CD4-positive, alpha-beta memory T cell (primary cell): ENCODE results near the gene SPRR3. TPM values are rescaled to one million over a fixed set of nuclear protein-coding genes. Genes with fewer than 3 reads are reported as not detected.

ENCODE experiments used
- CTCF ChIA-PET: fragments of 350-600 bp; sonication (Branson Sonifier 250); formaldehyde crosslinking; loops from one replicate; lab custom pipeline; 2021; ENCODE audit warnings: inconsistent platforms; ENCODE audit not compliant: partially characterized antibody; lab: Charles Lee
- POLR2A ChIA-PET: fragments of 350-600 bp; sonication (Branson Sonifier 250); formaldehyde crosslinking; loops from one replicate; lab custom pipeline; 2021; ENCODE audit not compliant: partially characterized antibody; lab: Charles Lee
- DNase-seq, 5 donors: peaks; one replicate each; pipeline versions ENCODE4 v3.0.0 to v3.0.0-alpha.2; 2020 to 2022; ENCODE audit warnings: mixed read lengths in 1 of 5
- H3K27ac ChIP-seq: one replicate; pipeline ENCODE4 v1.7.0; 2013; ENCODE audit warnings: low read depth, low read length
- H3K27me3 ChIP-seq: 2 replicates; pipeline ENCODE4 v1.7.0; 2013; ENCODE audit warnings: mild to moderate bottlenecking, low read length, moderate library complexity; ENCODE audit not compliant: insufficient read depth
- H3K36me3 ChIP-seq: 2 replicates; pipeline ENCODE4 v1.7.0; 2013; ENCODE audit warnings: mild to moderate bottlenecking, low read length, moderate library complexity; ENCODE audit not compliant: insufficient read depth
- H3K4me1 ChIP-seq: 2 replicates; pipeline ENCODE4 v1.7.0; 2013; ENCODE audit warnings: mild to moderate bottlenecking, low read length, moderate library complexity; ENCODE audit not compliant: insufficient read depth
- H3K4me3 ChIP-seq, 2 donors: one replicate each; pipeline ENCODE4 v1.7.0; 2013; ENCODE audit warnings: low read length in 2 of 2, mild to moderate bottlenecking in 1 of 2
- H3K9me3 ChIP-seq, 2 donors: one replicate each; pipeline ENCODE4 v1.7.0; 2013; ENCODE audit warnings: low read length in 2 of 2, control low read depth in 1 of 2; ENCODE audit not compliant: control insufficient read depth in 1 of 2
- H3K27ac Mint-ChIP-seq, 7 donors: one replicate each; pipeline ENCODE4 v1.8.0; 2020 to 2021; ENCODE audit warnings: mixed read lengths in 7 of 7, mild to moderate bottlenecking in 6 of 7, inconsistent platforms in 3 of 7, moderate library complexity in 3 of 7
- H3K27me3 Mint-ChIP-seq, 2 donors: one replicate each; pipeline ENCODE4 v1.8.0; 2020 to 2021; ENCODE audit warnings: mixed read lengths in 2 of 2
- H3K36me3 Mint-ChIP-seq, 2 donors: one replicate each; pipeline ENCODE4 v1.8.0; 2020 to 2021; ENCODE audit warnings: mixed read lengths in 2 of 2, inconsistent platforms in 1 of 2, mild to moderate bottlenecking in 1 of 2
- H3K4me1 Mint-ChIP-seq, 4 donors: one replicate each; pipeline ENCODE4 v1.8.0; 2020 to 2021; ENCODE audit warnings: mixed read lengths in 4 of 4, mild to moderate bottlenecking in 1 of 4
- H3K4me3 Mint-ChIP-seq, 8 donors: one replicate each; pipeline ENCODE4 v1.8.0; 2020 to 2021; ENCODE audit warnings: mixed read lengths in 8 of 8, mild to moderate bottlenecking in 7 of 8, moderate library complexity in 6 of 8, inconsistent platforms in 3 of 8
- H3K9me3 Mint-ChIP-seq, 8 donors: one replicate each; pipeline ENCODE4 v1.8.0; 2020 to 2021; ENCODE audit warnings: mixed read lengths in 8 of 8, mild to moderate bottlenecking in 5 of 8, inconsistent platforms in 3 of 8, moderate library complexity in 1 of 8
- intact Hi-C: fragments of 100-400 bp; cut with micrococcal nuclease; formaldehyde crosslinking; loops from one replicate; pipeline ENCODE4 v1.15.1; 2023
- polyA plus RNA-seq, 2 donors: library from polyadenylated mRNA; unstranded; fragments of 300-500 nt; fragmentation: Illumina TruSeq; gene quantifications; one replicate each; pipeline ENCODE4 v1.2.3, GENCODE V29; 2021
- total RNA-seq, 2 experiments: library from RNA; stranded (reverse); gene quantifications; one replicate each; pipeline ENCODE4 v1.2.3, GENCODE V29; 2021

SPRR3 gene
- total and polyA plus RNA-seq, 4 experiments from 2014 or later: not detected

DNA sequence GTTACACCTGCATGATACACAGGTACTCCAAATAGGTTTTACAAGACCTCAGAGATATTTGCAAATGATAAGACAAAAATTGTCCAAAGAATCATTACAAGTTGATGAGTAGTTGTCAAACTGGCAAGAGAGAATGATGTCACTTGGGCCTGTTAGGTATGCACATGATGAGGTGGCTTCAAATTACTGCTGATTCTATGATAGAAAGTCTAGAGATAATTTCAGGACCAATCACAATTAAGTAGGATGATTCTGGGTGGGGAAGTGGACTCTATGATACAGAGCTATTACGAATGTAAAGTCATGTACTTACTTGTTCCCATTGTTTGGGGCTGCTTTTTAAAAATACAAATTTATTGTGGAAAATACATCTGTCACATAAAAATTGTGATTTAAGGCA, 24.2 kb downstream of the SPRR3 start:
- POLR2A ChIA-PET: no interaction called here
- Mint-ChIP-seq H3K4me1 (no peaks in the 10 kb centered on the region), H3K4me3 (no peak overlapping the region), H3K36me3 (no peaks in the 10 kb centered on the region), H3K27me3 (peaks cover 3 to 15% of the 10 kb centered on the region in 2 donors), H3K9me3 (peaks cover 0 to 3% (median 0%) of the 10 kb centered on the region in 8 donors), H3K27ac (no peak overlapping the region)
- CTCF ChIA-PET: no interaction called here
- H3K27me3 ChIP-seq: no peaks in the 10 kb centered on the region
- H3K4me3 ChIP-seq: no peak overlapping the region
- no peaks in the 10 kb centered on the region for H3K4me1 ChIP-seq
- no peak overlapping the region for H3K27ac ChIP-seq
- H3K9me3 ChIP-seq: no peaks in the 10 kb centered on the region
- no peaks in the 10 kb centered on the region for H3K36me3 ChIP-seq
- intact Hi-C loops: no loop called here
- no peak for DNase-seq

DNA sequence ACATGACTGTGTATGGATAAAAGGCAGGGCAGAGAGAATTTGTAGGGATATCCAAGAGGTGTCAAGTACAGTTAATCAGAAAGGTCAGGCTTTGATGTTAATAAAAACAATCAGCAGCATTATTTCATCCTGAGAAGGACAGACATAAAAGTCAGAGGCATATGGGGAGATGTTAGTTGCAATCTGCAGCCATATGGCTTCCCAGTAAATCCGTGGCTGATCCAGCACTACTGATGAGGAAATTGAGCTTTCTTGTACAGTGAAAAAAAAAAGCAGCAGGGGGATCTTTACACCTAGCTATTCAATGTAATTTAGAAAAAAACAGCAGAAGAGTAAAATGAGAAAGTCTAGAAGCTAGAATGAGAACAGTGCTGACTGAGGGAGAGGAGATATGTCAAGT, 27.2 kb downstream of the SPRR3 start:
- ChIA-PET CTCF (no interaction called here), POLR2A (no interaction called here)
- Mint-ChIP-seq H3K4me1 (no peaks in the 10 kb centered on the region), H3K9me3 (peaks cover 0 to 3% (median 0%) of the 10 kb centered on the region in 8 donors), H3K36me3 (no peaks in the 10 kb centered on the region), H3K27me3 (peaks cover 3 to 8% of the 10 kb centered on the region in 2 donors), H3K4me3 (no peak overlapping the region), H3K27ac (no peak overlapping the region)
- Histone ChIP-seq H3K27ac (no peak overlapping the region), H3K4me3 (no peak overlapping the region), H3K36me3 (no peaks in the 10 kb centered on the region), H3K9me3 (no peaks in the 10 kb centered on the region), H3K4me1 (no peaks in the 10 kb centered on the region), H3K27me3 (no peaks in the 10 kb centered on the region)
- intact Hi-C loops: no loop called here
- no peak for DNase-seq

DNA sequence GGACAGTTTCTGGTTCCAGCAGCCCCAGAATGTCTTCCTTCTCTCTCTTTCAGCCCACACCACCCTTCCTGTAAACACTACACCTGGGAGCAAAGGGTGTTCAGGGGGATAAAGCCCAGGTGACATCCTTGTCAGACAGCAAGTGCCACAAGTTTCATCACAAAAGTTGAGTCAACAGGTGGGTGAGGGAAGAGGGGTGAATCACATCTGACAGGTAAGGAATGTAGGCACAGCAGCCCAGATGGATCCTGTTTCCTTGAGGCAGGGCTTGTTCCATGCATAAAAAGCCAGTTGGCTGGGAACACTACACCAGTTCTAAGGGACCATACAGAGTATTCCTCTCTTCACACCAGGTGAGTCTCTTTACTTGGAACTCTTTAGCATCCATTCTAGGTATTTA, 29.3 kb downstream of the SPRR3 start, which contains the start of gene SPRR1B:
Gene SPRR1B (plus strand): TSS at position 309 of the 400 bp plus-strand sequence. CDS start 1,143 bp downstream, outside the sequence.
- no peak within 1 kb of the TSS for H3K4me3 Mint-ChIP-seq
- H3K27me3 ChIP-seq: no peaks in the 10 kb centered on the region
- peaks cover 1 to 8% of the 10 kb centered on the region in 2 donors for H3K27me3 Mint-ChIP-seq
- H3K9me3 Mint-ChIP-seq: peaks cover 0 to 3% (median 0%) of the 10 kb centered on the region in 8 donors
- H3K27ac Mint-ChIP-seq: peak within 1 kb of the TSS in 1 of 7 donors; percentile 58
- ChIA-PET POLR2A (no interaction called here), CTCF (no interaction called here)
- H3K4me1 Mint-ChIP-seq: no peaks in the 10 kb centered on the region
- no peak within 1 kb of the TSS for H3K27ac ChIP-seq
- no peaks in the 10 kb centered on the region for H3K9me3 ChIP-seq
- intact Hi-C loops: no loop called here
- no peak for DNase-seq
- H3K36me3 Mint-ChIP-seq: no peaks in the 10 kb centered on the region
- H3K4me1 ChIP-seq: no peaks in the 10 kb centered on the region
- no peak within 1 kb of the TSS for H3K4me3 ChIP-seq
- H3K36me3 ChIP-seq: no peaks in the 10 kb centered on the region

DNA sequence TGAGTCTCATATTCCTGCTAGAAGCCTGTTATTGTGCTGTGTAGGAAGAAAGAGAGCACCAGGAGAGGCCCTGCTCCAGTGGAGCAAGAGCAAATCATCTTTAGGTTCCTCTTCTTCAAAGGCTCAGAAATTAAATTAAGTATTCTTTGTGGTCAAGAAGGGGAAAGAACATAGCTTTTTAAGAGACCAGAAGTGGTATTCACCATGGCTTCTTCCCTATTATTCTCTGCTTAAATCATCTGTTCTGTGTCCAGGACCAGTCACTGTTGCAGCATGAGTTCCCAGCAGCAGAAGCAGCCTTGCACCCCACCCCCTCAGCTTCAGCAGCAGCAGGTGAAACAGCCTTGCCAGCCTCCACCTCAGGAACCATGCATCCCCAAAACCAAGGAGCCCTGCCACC, 30.5 kb downstream of the SPRR3 start:
- H3K4me1 ChIP-seq: no peaks in the 10 kb centered on the region
- ChIA-PET CTCF (no interaction called here), POLR2A (no interaction called here)
- Mint-ChIP-seq H3K4me3 (no peak overlapping the region), H3K36me3 (no peaks in the 10 kb centered on the region), H3K9me3 (peaks cover 0 to 3% (median 0%) of the 10 kb centered on the region in 8 donors), H3K27ac (no peak overlapping the region), H3K27me3 (peaks cover 1 to 6% of the 10 kb centered on the region in 2 donors), H3K4me1 (no peaks in the 10 kb centered on the region)
- H3K36me3 ChIP-seq: no peaks in the 10 kb centered on the region
- no peaks in the 10 kb centered on the region for H3K27me3 ChIP-seq
- intact Hi-C loops: no loop called here
- H3K9me3 ChIP-seq: no peaks in the 10 kb centered on the region
- no peak for DNase-seq
- H3K4me3 ChIP-seq: no peak overlapping the region
- no peak overlapping the region for H3K27ac ChIP-seq

DNA sequence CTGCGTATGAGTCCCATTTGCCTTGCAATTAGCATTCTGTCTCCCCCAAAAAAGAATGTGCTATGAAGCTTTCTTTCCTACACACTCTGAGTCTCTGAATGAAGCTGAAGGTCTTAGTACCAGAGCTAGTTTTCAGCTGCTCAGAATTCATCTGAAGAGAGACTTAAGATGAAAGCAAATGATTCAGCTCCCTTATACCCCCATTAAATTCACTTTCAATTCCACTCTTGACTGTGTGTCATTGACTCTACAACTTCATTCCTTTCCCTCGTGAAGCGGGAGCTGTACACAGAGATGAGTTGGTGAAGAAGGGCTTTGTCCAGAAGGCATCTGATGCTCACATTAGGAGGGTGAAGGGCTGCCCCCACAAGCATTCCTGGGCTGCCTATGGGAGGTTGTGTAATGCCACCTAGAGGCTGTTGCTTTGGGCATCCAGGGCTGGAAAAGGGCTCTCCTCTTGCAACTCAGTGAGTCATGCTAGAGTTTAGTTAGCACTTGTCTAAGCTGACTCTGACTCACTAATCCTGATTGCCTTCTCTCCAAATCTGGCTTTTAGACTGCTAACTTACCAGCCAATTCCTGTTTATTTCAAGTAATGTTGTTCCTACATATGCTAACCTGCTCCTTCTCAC, 31.2 kb downstream of the SPRR3 start:
- Mint-ChIP-seq H3K27ac (no peak overlapping the region), H3K4me1 (no peaks in the 10 kb centered on the region), H3K9me3 (peaks cover 0 to 3% (median 0%) of the 10 kb centered on the region in 8 donors), H3K4me3 (no peak overlapping the region), H3K27me3 (peaks cover 1 to 6% of the 10 kb centered on the region in 2 donors), H3K36me3 (no peaks in the 10 kb centered on the region)
- ChIA-PET CTCF (no interaction called here), POLR2A (no interaction called here)
- H3K27ac ChIP-seq: no peak overlapping the region
- H3K4me1 ChIP-seq: no peaks in the 10 kb centered on the region
- intact Hi-C loops: no loop called here
- H3K4me3 ChIP-seq: no peak overlapping the region
- H3K27me3 ChIP-seq: no peaks in the 10 kb centered on the region
- no peaks in the 10 kb centered on the region for H3K36me3 ChIP-seq
- DNase-seq: no peak
- H3K9me3 ChIP-seq: no peaks in the 10 kb centered on the region

DNA sequence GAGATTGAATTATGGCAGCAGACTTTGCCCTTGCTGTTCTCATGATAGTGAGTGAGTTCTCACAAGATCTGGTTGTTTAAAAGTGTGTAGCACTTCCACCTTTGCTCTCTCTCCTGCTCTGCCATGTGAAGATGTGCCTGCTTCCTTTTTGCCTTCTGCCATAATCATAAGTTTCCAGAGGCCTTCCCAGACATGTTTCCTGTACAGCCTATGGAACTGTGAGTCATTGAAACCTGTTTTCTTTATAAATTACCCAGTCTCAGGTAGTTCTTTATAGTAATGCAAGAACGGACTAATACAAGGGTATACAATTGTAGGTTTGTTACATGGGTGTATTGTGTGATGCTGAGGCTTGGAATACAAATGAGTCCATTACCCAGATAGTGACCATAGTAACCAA, 33.7 kb downstream of the SPRR3 start:
- no peak overlapping the region for H3K4me3 Mint-ChIP-seq
- Histone ChIP-seq H3K9me3 (no peaks in the 10 kb centered on the region), H3K36me3 (no peaks in the 10 kb centered on the region), H3K4me3 (no peak overlapping the region), H3K27ac (no peak overlapping the region), H3K4me1 (no peaks in the 10 kb centered on the region), H3K27me3 (no peaks in the 10 kb centered on the region)
- ChIA-PET CTCF (no interaction called here), POLR2A (no interaction called here)
- no peaks in the 10 kb centered on the region for H3K4me1 Mint-ChIP-seq
- peaks cover 5 to 11% of the 10 kb centered on the region in 2 donors for H3K27me3 Mint-ChIP-seq
- no peak overlapping the region for H3K27ac Mint-ChIP-seq
- H3K36me3 Mint-ChIP-seq: no peaks in the 10 kb centered on the region
- H3K9me3 Mint-ChIP-seq: peaks cover 0 to 3% (median 0%) of the 10 kb centered on the region in 8 donors
- no peak for DNase-seq
- intact Hi-C loops: no loop called here

DNA sequence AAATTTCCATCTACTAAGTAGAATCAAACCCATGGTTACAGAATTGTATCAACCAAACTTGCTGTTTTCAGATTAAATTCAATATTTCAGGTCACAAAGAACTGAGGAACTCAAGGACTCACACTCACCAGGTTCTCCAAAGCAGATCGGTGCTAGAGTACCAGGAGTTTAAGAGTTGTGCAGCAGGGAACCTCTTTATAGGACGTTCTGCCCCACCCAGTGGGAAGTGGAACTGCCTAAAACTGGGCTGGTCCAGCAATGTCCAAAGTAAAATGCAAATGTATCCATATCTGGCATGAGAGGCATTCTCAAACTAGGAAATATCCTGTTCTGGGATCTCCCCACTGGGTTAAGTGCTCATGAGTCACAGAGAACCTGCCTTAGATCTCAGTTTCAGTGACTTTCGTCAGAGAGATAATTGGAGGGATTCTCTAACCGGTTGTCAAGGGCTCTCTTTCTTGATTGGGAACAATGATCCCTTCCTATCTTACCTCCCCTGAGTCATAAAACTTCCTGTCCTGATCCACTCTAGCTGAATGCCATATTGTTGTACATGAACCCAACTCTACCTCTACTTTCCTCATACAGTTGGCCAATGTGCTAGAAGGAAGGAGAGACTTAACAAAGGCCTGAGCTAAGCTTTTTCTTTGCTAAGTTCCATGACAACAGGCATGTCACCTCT, 39.5 kb downstream of the SPRR3 start, which contains the start of gene SPRR2D:
Gene SPRR2D (minus strand): TSS at position 171 of the 682 bp plus-strand sequence. CDS start 774 bp downstream, outside the sequence.
- ChIA-PET CTCF (no interaction called here), POLR2A (no interaction called here)
- no peak for DNase-seq
- no peaks in the 10 kb centered on the region for H3K9me3 ChIP-seq
- H3K36me3 ChIP-seq: no peaks in the 10 kb centered on the region
- H3K9me3 Mint-ChIP-seq: no peaks in the 10 kb centered on the region
- H3K4me1 ChIP-seq: no peaks in the 10 kb centered on the region
- no peaks in the 10 kb centered on the region for H3K27me3 ChIP-seq
- H3K27ac Mint-ChIP-seq: no peak within 1 kb of the TSS
- peaks cover 32 to 36% of the 10 kb centered on the region in 2 donors for H3K27me3 Mint-ChIP-seq
- H3K4me3 ChIP-seq: no peak within 1 kb of the TSS
- H3K36me3 Mint-ChIP-seq: no peaks in the 10 kb centered on the region
- no peaks in the 10 kb centered on the region for H3K4me1 Mint-ChIP-seq
- no peak within 1 kb of the TSS for H3K4me3 Mint-ChIP-seq
- intact Hi-C loops: no loop called here
- no peak within 1 kb of the TSS for H3K27ac ChIP-seq
